Activated CD8-positive, alpha-beta memory T cell treated with anti-CD3 and anti-CD28 coated beads, Interleukin-2, amount 50 U/mL, for 4 hours (primary cell): ENCODE measurements around the gene DTX2.
"Not testable (repeated sequence)": the region's sequence is repeated elsewhere in the genome, so short reads cannot be mapped to it uniquely, and the experiment has no call there.

Experiments used
- DNase-seq: peaks from one replicate; pipeline ENCODE4 v3.0.0-alpha.2; 2020

DTX2 gene

GRCh38 chr7:76497918-76498582, 36.5 kb downstream of the DTX2 start:
- DNase-seq: not testable (repeated sequence)

GRCh38 chr7:76498583-76499200, 37.2 kb downstream of the DTX2 start:
- DNase-seq: not testable (repeated sequence)

GRCh38 chr7:76499201-76499923, 37.9 kb downstream of the DTX2 start:
- not testable (repeated sequence) for DNase-seq

- not testable (repeated sequence) for DNase-seq
Observed at GRCh38 chr7:76499924-76500241, 38.4 kb downstream of the DTX2 start.

- DNase-seq: not testable (repeated sequence)
Observed at GRCh38 chr7:76502224-76502623, 40.7 kb downstream of the DTX2 start.

GRCh38 chr7:76502836-76503235, 41.3 kb downstream of the DTX2 start:
- DNase-seq: not testable (repeated sequence)

- DNase-seq: not testable (repeated sequence)
Observed at GRCh38 chr7:76503244-76503643, 41.7 kb downstream of the DTX2 start.

- DNase-seq: not testable (repeated sequence)
Observed at GRCh38 chr7:76504351-76505167, 43.0 kb downstream of the DTX2 start.

- no peak for DNase-seq
Observed at GRCh38 chr7:76505168-76506080, 43.9 kb downstream of the DTX2 start.

GRCh38 chr7:76506081-76506440, 44.6 kb downstream of the DTX2 start:
- DNase-seq: no peak

- DNase-seq: not testable (repeated sequence)
Observed at GRCh38 chr7:76506643-76507042, 45.1 kb downstream of the DTX2 start.

GRCh38 chr7:76507723-76508406, 46.4 kb downstream of the DTX2 start:
- DNase-seq: no peak

GRCh38 chr7:76509931-76510877, 48.7 kb downstream of the DTX2 start, which contains the start of gene UPK3B:
Gene UPK3B, plus strand, starts transcription at chr7:76510552. Its CDS starts 101 bp downstream, at chr7:76510653.
- DNase-seq: no peak

- DNase-seq: not testable (repeated sequence)
Observed at GRCh38 chr7:76511200-76511910, 49.8 kb downstream of the DTX2 start.

- DNase-seq: not testable (repeated sequence)
Observed at GRCh38 chr7:76511911-76512885, 50.7 kb downstream of the DTX2 start.

GRCh38 chr7:76512941-76513816, 51.7 kb downstream of the DTX2 start:
- no peak for DNase-seq
